Measurements from ENCODE around the gene SPNS2. TPM values are rescaled to one million over a fixed set of nuclear protein-coding genes. Genes with fewer than 3 reads are reported as not detected.

SPNS2 gene
- total RNA-seq, 4 donors from 2014 or later, result 12.4 to 81.0 (median 31.9) TPM

DNA sequence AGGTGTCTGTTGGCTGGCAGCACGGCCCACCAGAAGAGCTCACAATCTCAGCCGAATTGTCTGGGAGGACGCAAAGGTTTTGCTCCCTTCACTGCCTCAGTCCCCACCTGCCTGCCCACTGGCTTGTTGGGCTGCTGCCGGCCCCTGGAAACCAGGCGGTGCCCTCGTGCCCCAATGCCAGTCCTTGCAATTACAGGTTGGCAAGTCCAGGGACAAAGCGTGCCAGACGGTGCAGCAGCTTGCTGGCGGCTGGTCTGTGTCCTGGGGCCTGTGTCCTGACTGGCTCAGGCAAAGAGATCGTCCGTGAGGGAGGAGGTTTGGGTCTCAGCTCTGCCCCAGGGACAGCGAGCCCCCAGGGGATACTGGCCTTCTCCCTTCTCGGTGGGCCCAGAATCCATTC, 24.6 kb upstream of the SPNS2 start:
- no peaks in the 10 kb centered on the region for H3K9me3 ChIP-seq
- no peak for TF ChIP-seq POLR2A (IDR thresholded peaks at IDR 0.05)
- TF ChIP-seq, protein P1, sequence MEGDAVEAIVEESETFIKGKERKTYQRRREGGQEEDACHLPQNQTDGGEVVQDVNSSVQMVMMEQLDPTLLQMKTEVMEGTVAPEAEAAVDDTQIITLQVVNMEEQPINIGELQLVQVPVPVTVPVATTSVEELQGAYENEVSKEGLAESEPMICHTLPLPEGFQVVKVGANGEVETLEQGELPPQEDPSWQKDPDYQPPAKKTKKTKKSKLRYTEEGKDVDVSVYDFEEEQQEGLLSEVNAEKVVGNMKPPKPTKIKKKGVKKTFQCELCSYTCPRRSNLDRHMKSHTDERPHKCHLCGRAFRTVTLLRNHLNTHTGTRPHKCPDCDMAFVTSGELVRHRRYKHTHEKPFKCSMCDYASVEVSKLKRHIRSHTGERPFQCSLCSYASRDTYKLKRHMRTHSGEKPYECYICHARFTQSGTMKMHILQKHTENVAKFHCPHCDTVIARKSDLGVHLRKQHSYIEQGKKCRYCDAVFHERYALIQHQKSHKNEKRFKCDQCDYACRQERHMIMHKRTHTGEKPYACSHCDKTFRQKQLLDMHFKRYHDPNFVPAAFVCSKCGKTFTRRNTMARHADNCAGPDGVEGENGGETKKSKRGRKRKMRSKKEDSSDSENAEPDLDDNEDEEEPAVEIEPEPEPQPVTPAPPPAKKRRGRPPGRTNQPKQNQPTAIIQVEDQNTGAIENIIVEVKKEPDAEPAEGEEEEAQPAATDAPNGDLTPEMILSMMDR (IDR thresholded peaks at IDR 0.05), result no peak
- no peak for DNase-seq
- H3K4me3 ChIP-seq, result no peak overlapping the region
- no peaks in the 10 kb centered on the region for H3K27me3 ChIP-seq
- peaks cover 0 to 28% (median 8%) of the 10 kb centered on the region in 4 donors for H3K4me1 ChIP-seq
- no peak overlapping the region for H3K27ac ChIP-seq
- H3K36me3 ChIP-seq, result no peaks in the 10 kb centered on the region

DNA sequence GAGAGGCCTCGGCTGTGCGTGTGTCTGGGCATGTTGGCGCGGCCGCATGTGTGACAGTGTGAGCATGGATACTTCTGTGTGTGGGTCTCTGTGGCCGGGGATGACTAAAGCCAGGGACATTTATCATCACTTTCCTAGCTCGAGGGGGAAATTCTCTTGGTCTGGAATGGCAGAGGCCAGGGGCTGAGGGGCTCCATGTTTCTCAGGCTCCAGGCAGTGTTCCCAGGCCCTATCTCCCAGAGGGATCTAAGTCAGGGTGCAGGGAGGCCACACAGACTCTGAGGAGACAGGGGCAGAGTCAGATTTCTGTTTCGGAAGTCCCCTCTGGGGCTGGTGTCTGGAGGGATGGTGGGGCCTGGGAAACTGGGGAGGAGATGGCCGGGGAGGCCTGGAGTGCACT, 23.7 kb upstream of the SPNS2 start:
- Histone ChIP-seq H3K27ac (no peak overlapping the region), H3K36me3 (no peaks in the 10 kb centered on the region), H3K4me1 (peaks cover 0 to 34% (median 8%) of the 10 kb centered on the region in 4 donors), H3K27me3 (no peaks in the 10 kb centered on the region), H3K9me3 (no peaks in the 10 kb centered on the region), H3K4me3 (no peak overlapping the region)
- TF ChIP-seq POLR2A (IDR thresholded peaks at IDR 0.05), result no peak
- TF ChIP-seq, protein P1 (IDR thresholded peaks at IDR 0.05), result no peak
- no peak for DNase-seq

DNA sequence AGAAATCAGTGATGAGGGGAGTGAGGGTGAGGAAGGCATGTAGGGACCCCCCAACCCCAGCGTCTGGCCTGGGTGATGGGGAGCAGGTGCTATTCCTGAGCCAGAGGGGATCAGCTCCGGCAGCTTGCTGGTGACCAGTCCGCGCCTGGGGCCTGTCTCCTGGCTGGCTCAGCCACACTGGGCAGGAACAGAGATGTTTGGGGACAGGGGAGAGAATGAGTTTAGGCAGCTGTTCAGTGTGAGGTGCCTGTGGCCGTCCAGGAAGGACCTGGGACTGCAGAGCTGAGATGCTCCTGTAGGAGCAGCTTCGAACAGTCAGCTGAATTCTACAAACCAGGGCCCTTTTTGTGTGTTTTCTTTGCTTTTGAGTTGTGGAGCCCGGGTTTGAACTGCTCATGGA, 23.2 kb upstream of the SPNS2 start:
- no peak for DNase-seq
- peaks cover 0 to 39% (median 9%) of the 10 kb centered on the region in 4 donors for H3K4me1 ChIP-seq
- H3K36me3 ChIP-seq, result no peaks in the 10 kb centered on the region
- no peaks in the 10 kb centered on the region for H3K9me3 ChIP-seq
- H3K27ac ChIP-seq, result peak overlapping the region in 3 of 4 donors; percentile 60 to 98 (median 70)
- H3K4me3 ChIP-seq, result no peak overlapping the region
- H3K27me3 ChIP-seq, result no peaks in the 10 kb centered on the region
- TF ChIP-seq, protein P1 (IDR thresholded peaks at IDR 0.05), result no peak
- no peak for TF ChIP-seq POLR2A (IDR thresholded peaks at IDR 0.05)

DNA sequence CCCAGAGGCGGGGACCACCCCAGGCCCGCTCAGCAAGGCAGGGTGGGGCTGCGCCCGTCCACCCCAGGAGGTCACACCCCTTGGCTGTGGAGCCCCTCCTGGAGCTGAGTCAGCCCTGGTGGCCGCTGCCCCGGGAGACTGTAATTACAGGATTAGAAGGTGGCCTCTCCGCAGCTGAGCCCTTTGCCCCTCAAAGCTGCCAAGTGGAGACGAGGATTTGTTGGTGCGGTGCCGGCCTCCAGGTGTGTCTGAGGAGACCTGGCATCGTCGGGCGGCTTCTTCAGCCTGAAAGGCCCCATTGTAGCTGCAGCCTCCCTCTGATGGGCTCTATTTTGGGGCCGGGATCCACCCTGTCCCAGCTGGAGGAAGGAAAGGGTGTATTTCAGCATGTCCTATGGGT, 22.7 kb upstream of the SPNS2 start:
- Histone ChIP-seq H3K27ac (peak overlapping the region in 3 of 4 donors; percentile 60 to 98 (median 70)), H3K4me3 (no peak overlapping the region), H3K27me3 (no peaks in the 10 kb centered on the region), H3K36me3 (no peaks in the 10 kb centered on the region), H3K9me3 (no peaks in the 10 kb centered on the region), H3K4me1 (peaks cover 5 to 44% (median 13%) of the 10 kb centered on the region in 4 donors)
- TF ChIP-seq, protein P1 (IDR thresholded peaks at IDR 0.05), result peak in 1 of 6 experiments; percentile 10
- no peak for TF ChIP-seq POLR2A (IDR thresholded peaks at IDR 0.05)
- peak in 2 of 3 donors; percentile 72 to 74 for DNase-seq

DNA sequence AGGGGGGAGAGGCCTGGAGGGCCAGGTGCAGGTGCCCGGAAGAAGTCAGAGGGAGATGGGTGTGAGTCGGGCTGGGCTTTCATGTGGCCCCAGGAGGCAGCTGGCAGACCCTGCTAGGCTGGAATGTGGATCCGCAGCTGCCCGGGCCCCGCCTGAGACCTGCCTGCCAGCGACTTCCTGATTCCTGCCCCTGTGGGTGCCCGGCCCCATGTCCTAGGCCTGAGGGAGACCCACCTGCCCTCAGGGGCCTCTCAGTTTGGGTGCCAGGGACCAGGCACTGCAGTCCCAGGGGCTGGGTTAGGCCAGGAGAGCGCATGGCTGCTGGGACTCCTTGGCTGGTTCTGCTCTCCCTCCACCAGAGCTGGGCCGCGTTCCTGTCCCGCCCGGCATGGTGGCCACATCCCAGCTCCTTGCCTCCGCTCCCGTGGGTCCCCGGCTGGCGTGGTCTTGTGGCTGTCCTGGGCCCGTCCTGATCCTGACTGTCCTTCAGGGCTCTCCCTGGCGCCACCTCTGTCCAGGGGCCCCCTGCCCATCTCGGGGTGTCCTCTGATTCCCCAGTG, 22.1 kb upstream of the SPNS2 start:
- Histone ChIP-seq H3K36me3 (no peaks in the 10 kb centered on the region), H3K4me3 (no peak overlapping the region), H3K4me1 (peaks cover 5 to 50% (median 16%) of the 10 kb centered on the region in 4 donors), H3K27ac (peak overlapping the region in 3 of 4 donors; percentile 60 to 98 (median 70)), H3K9me3 (no peaks in the 10 kb centered on the region), H3K27me3 (no peaks in the 10 kb centered on the region)
- TF ChIP-seq, protein P1 (IDR thresholded peaks at IDR 0.05), result no peak
- no peak for TF ChIP-seq POLR2A (IDR thresholded peaks at IDR 0.05)
- peak in 2 of 3 donors; percentile 73 to 81 for DNase-seq

Measured in Peyer's patch (tissue), 4 donors.